GM21529 (cell line): ENCODE data around the gene C1orf35.
"Not testable (repeated sequence)": the region's sequence is repeated elsewhere in the genome, so short reads cannot be mapped to it uniquely, and the experiment has no call there.

ENCODE experiments used
- ATAC-seq: cut with Tn5 transposase; IDR thresholded peaks from one replicate; pipeline ENCODE4 v1.9.1; 2021; ENCODE audit not compliant: unreplicated experiment

Gene C1orf35

DNA sequence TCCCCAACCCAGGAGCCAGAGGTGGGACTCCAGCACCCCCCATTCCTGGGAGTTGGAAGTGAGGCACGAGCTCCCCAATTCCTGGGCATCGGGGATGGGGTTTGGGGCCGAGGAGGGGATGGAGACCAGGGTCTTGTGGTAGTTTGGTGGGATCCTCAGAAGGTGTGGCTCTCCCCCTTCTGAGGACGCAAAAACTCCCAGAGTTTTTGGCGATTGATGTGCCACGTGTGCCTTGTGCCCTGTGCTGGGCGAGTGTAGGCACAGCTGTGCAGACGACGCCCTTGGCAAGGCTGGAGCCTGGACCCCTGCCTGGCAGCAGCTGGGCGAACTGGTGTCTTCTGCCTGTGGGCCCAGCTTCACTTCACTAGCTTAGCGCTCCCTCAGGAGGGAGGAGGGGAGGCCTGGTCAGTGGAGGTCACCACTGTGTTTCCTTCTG, 39.6 kb upstream of the C1orf35 start:
- no peak for ATAC-seq

DNA sequence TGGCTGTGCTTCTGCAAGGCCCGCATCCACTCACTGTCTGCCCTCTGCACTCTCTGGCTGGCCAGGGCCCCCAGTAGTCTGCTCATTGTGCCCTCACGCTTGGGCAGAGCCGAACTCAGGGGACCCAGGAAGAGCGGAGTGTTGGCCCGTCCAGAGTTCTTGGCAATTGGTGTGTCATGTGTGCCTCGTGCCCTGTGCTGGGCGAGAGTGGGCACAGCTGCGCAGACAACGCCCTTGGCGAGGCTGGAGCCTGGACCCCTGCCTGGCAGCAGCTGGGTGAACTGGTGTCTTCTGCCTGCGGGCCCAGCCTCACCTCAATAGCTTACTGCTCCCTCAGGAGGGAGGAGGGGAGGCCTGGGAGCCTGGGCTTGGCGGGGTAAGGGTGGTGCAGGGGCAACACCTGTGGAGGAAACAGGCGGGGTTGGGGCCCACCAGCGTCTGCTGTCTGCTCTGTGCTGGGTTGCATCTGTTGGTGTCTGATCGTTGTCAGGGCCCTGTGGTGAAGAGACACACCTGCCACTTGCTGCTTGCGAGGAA, 39.1 kb upstream of the C1orf35 start:
- ATAC-seq: no peak

DNA sequence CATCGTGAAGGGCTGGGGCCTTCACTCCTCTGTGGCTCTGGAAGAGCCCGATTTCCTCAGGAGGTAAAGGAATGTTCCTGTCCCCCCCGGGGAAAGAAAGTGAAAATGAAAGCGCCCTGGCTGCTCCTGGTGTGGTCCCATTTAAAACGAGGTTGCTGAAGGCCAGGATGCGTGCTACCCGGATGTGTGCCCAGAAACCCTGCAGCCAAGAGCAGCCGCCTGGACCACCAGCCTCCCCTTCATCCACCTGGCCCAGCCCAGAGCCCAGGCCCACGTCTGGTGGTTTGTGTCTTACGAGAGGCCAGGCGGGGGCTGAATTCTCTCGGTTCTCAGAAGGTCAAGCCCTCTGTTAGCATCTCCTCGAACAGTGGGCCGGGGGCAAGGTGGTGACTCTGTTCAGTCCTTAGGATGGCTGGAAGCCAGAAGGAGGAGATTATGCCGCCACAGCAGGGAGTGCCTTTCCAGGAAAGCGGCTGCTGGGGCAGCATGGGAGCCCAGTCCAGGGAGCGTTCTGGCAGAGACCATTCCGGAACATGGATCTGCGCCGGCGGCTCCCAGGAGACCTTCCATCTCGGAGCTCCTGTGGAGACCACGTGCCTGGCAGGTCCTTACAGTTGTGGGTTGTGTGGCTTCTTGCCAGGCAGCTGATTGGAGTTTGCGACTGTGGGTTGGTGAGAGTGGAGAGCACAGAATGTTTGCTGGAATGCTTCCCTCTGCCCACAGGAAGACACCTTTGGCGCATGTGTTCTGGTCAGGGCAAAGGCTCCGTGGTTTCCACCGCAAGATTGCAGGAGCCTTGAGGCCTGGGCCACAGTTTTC, 38.3 kb upstream of the C1orf35 start:
- ATAC-seq: no peak

DNA sequence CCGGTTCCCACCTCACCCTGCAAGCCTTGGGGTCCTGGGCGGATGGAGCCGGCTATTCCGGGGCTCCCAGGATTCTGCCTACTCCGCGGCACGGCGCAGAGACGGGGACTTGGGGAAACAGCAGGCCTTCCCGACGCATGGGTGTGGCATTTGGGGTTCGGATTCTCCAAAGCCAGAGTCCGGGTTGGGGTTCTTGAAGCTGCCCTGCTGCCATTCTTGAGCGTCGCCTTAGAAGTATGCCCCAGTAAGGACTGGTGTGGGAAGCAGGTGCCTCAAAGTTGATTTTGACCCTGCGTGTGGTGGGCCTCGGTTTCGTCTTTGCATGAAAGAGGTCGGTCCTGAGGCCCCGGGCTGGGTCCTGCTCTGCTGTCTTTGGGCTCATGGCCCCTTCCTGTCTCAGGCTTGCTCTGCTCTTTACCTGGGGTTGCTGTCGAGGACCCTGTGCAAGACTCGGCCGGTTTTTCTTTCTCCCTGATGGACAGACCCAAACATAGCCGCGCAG, 37.6 kb upstream of the C1orf35 start:
- ATAC-seq: no peak

DNA sequence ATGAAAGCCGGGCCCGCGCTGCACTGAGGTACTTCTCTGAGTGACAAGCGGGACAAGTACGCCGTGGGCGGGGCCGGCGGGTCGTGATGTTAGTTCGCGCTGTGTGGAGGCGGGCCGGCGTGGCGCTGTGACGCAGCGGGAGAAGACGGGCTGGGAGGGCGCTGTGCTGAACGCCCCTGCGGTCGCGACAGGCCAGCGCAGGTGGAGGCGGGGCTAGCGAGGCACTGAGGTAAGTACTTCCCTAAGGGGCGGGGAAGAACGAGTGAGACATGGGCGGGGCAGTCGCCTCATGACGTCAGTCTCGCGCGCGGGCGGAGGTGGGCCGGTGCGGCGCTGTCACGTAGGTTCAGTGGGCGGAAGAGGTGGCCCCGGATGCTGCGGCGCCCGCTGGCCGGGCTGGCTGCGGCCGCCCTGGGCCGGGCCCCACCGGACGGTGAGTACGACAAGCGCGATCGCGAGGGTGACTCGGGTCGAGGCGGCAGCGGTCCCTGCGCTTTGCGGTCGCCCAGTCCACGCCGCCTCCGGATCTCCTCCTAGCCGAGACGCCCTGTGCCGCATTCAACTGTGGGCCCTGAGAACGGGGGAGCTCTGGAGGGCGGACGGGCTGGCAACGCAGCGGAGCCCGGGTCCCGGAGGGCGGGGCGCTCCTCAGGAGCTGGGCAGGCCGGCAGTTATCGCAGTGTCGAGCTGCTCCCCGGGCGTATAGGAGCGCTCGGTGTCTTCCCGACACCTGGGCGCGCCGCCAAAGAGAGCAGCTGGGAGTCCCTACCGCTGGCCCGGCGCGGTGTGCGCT, 37.0 kb upstream of the C1orf35 start, which contains the start of gene GUK1:
Gene GUK1, plus strand, starts transcription at position 349 of the 793 bp plus-strand sequence. Its CDS starts 24 bp downstream, at position 373.
- ATAC-seq: peak; percentile 89

DNA sequence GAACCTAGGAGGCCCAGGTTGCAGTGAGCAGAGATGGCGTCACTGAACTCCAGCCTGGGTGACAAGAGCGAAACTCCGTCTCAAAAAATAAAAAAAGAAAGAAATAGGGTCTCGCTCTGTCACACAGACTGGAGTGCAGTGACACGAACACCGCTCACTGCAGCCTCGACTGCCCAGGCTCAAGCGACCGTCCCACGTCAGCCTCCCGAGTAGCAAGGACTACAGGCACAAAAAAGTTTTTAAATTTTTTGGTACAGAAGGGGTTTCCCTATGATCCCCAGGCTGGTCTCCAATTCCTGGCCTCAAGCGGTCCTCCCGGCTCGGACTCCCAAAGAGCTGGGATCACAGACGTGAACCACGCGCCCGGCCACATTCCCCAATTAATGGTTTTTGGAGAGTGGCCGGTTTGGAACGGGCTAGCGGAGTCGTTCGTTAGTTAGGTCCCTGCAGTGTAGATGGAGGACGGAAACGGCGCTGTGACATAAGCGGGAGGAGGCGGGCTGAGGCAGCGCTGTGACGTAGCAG, 36.3 kb upstream of the C1orf35 start:
- no peak for ATAC-seq

DNA sequence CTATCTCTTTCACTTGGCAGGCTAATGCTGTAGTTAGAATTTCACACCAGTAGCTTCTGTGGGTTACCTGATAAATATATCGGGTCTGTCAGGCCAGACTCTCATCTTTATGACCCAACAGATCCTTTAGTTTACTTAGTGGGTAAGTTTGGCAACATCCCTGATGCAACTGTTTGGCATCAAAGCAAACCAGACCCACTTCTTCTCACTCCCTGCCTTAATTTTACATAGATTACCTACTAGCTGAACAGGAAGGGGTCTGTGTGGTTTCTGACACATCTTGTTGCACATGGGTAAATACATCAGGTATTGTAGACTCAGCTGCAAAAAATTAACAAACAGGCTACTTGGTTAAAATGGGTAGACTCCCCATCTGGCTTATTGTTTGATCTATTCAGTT, 33.8 kb upstream of the C1orf35 start:
- ATAC-seq: no peak

DNA sequence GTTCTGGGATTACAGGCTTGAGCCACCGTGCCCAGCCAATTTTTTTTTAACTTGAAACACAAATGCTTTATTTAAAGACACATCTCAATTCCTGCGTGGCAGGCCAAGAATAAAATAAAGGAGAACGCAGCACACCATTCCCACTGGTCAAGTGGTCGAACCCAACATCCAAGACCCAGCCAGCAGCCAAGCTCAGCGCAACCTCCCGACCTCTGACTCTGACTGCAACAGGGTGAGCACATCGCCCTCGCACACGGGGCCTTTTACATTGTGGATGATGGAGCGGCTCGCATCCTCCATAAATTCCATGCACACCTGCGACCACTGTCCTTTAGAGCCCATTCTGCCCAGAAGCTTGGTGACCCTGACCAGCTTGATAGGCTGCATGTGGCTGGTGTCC, 31.5 kb upstream of the C1orf35 start:
- ATAC-seq: no peak

DNA sequence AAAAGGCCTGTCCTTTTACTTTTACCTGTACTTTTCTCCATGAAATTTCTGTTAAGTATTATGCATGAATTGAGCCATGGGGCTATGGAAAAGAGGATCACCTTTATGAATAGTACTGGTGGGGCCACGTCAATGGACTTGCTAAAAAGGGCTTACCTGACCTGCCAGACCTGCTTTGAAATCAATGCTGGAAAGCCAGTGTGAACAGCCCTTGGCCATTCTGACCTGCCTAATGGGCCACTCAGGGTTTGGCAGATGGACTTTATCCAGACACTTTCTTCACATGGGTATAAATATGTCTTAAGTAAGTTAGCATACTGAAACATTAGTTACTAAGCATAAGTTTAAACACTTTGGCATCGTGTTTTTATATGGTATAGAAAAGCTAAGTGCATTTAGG, 28.6 kb upstream of the C1orf35 start:
- no peak for ATAC-seq

DNA sequence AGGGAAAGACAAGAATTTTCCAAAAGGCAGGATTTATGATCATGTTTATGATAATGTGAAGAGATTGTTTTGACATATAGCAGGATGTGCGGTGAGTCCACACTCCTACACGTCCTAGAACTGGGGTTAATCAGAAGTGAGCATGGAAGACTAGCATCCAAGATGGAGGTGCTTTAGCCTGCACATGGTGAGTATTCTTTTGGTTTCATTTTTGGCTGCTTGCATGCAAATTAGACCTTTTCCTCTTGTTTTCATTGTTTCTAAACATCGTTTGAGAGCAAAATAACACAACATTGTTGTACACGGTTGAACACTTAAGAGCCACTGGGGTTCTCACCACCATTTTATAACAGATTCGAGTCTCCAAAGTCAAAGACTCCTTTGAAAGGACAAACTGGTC, 22.1 kb upstream of the C1orf35 start:
- ATAC-seq: no peak

DNA sequence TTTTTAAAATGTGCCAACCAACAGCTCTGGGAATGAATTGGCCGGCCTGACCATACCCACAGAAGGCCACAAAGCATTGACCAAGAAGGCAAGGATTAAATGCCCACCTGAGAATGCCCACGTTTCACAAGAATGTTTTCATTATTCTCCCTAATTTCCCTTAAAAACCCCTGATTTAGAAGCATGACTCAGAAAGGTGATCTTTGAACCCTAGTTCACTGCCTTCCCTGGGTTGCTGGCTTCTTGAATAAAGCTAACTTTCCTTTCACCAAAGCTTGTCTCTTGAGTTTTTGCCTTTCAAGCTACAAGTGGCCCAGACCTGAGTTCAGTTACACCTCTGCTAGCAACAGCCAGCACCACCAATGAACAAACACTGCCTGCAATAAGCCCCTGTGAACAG, 20.4 kb upstream of the C1orf35 start:
- ATAC-seq: no peak

DNA sequence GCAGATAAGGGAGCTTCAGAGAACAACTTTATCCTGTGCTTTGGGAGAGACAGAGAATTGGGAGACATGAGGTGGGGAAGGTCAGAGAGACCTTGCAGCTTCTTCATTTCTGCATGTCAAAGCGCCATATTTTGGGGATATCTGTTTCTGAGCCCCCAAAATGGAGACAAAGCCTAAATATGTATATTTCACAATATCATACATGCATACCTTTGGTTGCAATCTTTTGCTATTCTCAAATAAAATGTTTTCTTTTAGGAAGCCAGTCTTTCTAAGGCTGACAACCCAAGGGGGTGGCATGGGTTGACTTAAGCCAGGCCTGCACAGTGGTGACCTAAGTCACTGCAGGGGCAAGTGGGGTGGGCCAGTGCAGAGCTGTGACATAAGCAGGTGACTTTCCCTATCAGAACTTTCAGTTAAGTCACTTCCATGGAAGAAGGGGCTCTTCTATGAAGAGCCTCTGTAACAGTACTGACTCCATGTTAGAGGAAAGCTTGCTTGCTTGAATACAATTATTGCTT, 19.9 kb upstream of the C1orf35 start:
- no peak for ATAC-seq

DNA sequence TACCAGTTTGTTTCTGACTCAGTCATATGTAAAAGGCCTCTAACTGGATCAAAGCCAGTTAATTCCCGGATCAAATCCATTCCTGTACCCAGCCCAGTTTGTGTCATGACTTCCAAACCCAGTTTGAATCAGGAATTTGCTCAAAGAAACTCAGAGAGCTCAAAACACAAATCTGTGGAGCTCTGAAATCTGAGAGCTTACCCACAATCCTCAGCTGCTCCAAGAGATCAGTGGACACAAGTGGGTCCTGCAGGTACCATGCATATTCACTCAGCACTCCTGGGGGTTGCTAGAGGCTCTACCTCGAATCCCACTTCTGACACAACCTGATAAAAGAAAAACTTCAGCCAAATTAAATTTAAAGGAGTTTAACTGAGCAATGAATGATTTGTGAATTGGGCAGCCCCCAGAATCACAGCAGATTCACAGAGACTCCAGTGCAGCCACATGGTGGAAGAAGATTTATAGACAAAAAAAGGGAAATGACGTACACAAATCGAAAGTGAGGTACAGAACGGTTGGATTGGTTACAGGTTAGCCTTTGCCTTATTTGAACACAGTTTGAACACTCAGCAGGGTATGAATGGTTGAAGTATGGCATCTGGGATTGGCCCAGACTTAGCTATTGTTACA, 17.8 kb upstream of the C1orf35 start:
- ATAC-seq: no peak

DNA sequence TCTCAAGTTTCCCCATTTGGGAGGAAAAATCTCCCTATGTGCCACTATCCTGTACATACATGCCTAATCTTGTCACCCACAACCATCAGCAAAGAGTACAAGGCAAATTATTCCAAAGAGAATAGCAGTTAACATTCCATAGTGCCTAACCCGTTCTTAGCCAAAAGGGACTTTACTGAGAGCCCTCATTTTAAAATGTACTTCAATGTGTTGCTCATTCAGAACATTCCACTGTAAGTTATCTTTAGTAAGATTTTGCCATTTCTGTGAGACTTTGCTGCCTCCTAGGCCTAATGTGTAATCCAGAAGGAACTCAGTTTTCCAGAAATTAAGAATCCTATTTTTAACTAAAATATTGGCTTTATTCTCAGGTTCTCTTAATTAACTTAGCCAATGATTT, 17.2 kb upstream of the C1orf35 start:
- no peak for ATAC-seq

DNA sequence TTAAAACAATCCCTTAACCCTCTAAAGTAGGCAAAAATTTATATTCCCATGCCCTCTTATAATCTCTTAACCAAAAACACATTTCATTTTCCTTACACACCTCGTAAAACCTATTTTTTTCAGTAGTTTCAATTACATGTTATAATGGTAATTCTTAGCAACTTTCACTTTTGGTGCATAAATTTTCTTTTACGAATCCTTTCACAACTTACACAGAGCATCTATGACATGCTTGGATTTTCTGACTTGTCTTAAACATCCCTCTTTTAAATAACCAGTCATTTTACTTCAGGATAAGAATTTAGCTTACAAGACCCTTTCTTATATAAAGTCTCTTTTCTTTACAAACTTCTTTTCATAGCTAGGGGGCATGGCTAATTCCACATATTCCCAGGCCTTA, 14.9 kb upstream of the C1orf35 start:
- ATAC-seq: no peak

DNA sequence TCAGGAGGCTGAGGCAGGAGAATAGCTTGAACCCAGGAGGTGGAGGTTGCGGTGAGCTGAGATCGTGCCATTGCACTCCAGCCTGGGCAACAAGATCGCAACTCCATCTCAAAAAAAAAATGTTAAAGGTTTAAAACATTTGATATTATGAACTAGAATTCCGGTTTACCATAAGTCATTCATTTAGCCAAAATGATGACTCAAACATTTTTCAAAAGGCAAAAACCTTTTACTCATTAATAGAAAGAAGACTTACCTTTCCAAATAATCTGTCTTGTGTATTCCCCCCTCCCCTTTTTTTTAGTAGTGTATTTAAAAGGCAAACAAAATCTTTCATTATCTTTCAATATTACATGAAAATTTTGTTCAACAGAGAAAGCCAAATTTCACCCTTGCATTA, 14.2 kb upstream of the C1orf35 start:
- ATAC-seq: no peak

DNA sequence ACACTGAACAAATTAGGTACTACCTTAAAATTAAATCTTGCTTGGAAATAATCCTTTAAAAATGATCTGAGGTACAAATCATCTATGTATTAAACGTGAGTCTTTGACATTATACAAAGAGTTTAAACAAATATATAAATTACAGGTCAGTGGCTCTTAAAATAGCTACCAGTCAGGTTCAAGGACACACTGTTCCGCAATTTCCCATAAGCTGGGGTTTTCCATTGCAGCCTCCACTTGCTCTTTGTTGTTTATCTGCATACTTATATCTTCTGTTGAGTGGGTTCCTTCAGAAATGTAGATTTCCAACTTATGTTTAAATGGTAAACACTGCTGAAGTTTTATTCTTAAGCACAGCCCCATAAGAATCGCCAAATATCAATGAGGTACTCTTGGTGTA, 11.7 kb upstream of the C1orf35 start:
- no peak for ATAC-seq

DNA sequence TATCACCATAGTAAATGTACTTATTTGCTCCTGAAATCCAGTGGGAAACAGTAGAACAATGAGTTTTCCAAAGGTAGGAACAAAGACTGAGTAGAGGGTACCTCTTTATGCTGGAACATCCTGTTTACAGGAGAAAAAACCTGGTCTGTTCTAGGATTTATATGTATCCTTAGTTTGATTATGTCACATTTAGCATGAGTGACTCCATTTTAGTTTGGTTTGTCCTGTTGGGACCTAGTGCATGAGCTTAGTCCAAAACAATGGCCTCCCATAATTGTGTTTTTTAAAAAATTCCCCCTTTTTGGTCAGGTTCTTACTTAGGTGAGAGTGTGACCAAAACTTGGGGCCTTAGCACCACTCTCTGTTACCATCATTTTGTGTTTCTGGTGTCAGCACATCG, 9.5 kb upstream of the C1orf35 start:
- ATAC-seq: no peak

DNA sequence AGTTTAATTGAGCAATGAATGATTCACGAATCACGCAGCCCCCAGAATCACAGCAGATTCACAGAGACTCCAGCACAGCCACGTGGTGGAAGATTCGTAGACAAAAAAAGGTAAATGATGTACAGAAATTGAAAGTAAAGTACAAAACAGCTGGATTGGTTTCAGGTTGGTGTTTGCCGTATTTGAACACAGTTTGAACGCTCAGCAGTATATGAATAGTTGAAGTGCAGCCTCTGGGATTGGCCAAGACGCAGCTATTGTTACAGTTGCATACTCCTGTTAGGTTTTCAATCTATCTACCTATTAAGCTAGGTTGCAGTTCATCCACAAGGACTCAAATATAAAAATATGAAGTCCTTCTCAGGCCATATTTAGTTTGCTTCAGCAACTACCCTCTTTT, 9.0 kb upstream of the C1orf35 start:
- no peak for ATAC-seq

DNA sequence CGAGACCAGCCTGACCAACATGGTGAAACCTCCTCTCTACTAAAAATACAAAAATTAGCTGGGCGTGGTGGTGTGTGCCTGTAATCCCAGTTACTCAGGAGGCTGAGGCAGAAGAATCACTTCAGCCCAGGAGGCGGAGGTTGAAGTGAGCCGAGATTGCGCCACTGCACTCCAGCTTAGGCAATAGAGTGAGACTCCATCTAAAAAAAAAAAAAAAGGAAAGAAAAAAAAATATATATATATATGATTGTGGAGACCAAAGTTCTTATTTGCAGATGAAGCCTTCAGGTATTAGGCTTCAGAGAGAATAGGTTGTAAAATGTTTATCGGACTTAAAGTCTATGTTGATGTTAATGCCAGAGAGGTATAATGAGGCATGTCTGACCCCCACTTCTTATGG, 8.2 kb upstream of the C1orf35 start:
- ATAC-seq: not testable (repeated sequence)

DNA sequence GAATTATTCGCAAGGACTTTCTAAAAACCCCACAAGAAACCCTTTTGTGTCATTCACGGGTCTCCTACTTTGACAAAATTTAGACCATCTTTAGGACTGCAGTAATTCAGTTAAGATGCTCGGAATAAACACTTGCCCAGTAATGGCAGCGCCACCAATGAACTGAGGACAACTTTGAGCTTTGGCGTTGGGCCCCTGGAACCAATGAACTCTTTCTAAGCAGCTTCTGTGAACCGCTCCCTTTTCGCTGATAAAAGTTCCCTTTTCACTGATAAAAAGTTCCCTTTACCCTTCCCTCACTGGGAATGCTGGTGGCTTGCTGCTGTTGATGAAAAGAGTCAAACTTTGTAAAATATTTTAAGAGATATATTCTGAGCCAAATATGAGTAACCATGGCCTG, 7.4 kb upstream of the C1orf35 start:
- no peak for ATAC-seq
